Breast epithelium (tissue), 4 donors: ENCODE results near the gene CDCP2. TPM values are rescaled to one million over a fixed set of nuclear protein-coding genes. Genes with fewer than 3 reads are reported as not detected.

Experiments
- DNase-seq, 2 donors: peaks; one replicate each; pipeline ENCODE4 v3.0.0-alpha.2; 2019; ENCODE audit warnings: low spot score in 2 of 2
- H3K27ac ChIP-seq, 2 donors: fragments of 200-600 bp; sonication (generic) in 1 of 2; one replicate each; pipeline ENCODE4 v1.5.1; 2016 to 2019; ENCODE audit warnings: mild to moderate bottlenecking in 1 of 2
- H3K27me3 ChIP-seq, 2 donors: fragments of 200-600 bp; sonication (generic) in 1 of 2; one replicate each; pipeline versions ENCODE4 v1.5.1 to v1.6.0; 2017 to 2019; ENCODE audit warnings: control low read depth in 1 of 2, mild to moderate bottlenecking in 1 of 2
- H3K36me3 ChIP-seq: fragments of 200-600 bp; one replicate; pipeline ENCODE4 v1.5.1; 2019
- H3K4me1 ChIP-seq, 2 donors: fragments of 200-600 bp; sonication (generic); one replicate each; pipeline ENCODE4 v1.5.1; 2016 to 2019; ENCODE audit warnings: control low read depth in 1 of 2
- H3K4me3 ChIP-seq, 3 donors: fragments of 200-600 bp; sonication (generic); 1 replicate in 2 of 3; 2 replicates in 1 of 3; pipeline ENCODE4 v1.5.1; 2016 to 2019; ENCODE audit warnings: mild to moderate bottlenecking in 3 of 3, moderate library complexity in 2 of 3
- H3K9me3 ChIP-seq, 2 donors: fragments of 200-600 bp; sonication (generic) in 1 of 2; one replicate each; pipeline ENCODE4 v1.5.1; 2016 to 2019; ENCODE audit warnings: control low read depth in 1 of 2
- POLR2A ChIP-seq: fragments of 450-650 bp; IDR thresholded peaks from one replicate; pipeline ENCODE4 v1.6.1; 2016; ENCODE audit warnings: antibody characterized with exemption, mild to moderate bottlenecking, moderate library complexity
- POLR2AphosphoS5 ChIP-seq, 3 donors: sonication (generic); formaldehyde crosslinking; IDR thresholded peaks; one replicate each; pipeline ENCODE4 v1.6.1; 2017; ENCODE audit warnings: antibody characterized with exemption in 3 of 3
- intact Hi-C: fragments of 100-400 bp; cut with DNase I; formaldehyde crosslinking; loops from one replicate; pipeline ENCODE4 v1.15.1; 2023; ENCODE audit warnings: low total_unique reads
- total RNA-seq, 3 donors: library from RNA; depleted of rRNA; stranded (reverse); fragments of >200 nt; gene quantifications; one replicate each; pipeline ENCODE4 v1.1.0, GENCODE V29; 2016
- TF ChIP-seq, protein P1 (sequence below), 3 donors: fragments of 450-650 bp; IDR thresholded peaks; one replicate each; pipeline ENCODE4 v1.5.1; 2016 to 2017; ENCODE audit warnings: antibody characterized with exemption in 3 of 3, mild to moderate bottlenecking in 3 of 3, moderate library complexity in 3 of 3

The CDCP2 gene
- total RNA-seq, 3 donors from 2014 or later = 1.3 TPM; not detected in 2

DNA sequence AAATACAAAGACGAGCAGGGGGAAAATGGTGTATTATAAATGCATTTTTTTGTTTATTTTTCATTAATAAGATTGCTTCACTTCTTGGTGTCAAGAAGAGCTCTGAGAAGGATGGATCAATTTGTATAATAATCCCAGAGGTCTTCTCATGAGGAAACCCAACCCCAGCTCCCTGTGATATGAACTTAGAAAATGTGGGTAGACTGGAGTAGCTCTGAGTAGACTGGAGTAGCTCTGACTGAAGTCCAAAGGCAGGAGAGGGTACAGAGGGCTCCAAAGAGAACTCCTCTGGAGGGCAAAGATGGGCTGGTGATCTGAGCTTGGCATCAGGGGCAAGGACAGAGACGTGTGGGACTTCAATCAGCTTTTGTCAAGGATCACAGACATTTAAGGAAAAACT is 21.4 kb downstream of the CDCP2 start:
- Histone ChIP-seq H3K27me3 (no peaks in the 10 kb centered on the region), H3K9me3 (no peaks in the 10 kb centered on the region), H3K27ac (no peak overlapping the region), H3K4me3 (no peak overlapping the region), H3K36me3 (no peaks in the 10 kb centered on the region), H3K4me1 (no peaks in the 10 kb centered on the region)
- TF ChIP-seq POLR2AphosphoS5 (IDR thresholded peaks at IDR 0.05) (no peak), POLR2A (no peak)
- TF ChIP-seq, protein P1, sequence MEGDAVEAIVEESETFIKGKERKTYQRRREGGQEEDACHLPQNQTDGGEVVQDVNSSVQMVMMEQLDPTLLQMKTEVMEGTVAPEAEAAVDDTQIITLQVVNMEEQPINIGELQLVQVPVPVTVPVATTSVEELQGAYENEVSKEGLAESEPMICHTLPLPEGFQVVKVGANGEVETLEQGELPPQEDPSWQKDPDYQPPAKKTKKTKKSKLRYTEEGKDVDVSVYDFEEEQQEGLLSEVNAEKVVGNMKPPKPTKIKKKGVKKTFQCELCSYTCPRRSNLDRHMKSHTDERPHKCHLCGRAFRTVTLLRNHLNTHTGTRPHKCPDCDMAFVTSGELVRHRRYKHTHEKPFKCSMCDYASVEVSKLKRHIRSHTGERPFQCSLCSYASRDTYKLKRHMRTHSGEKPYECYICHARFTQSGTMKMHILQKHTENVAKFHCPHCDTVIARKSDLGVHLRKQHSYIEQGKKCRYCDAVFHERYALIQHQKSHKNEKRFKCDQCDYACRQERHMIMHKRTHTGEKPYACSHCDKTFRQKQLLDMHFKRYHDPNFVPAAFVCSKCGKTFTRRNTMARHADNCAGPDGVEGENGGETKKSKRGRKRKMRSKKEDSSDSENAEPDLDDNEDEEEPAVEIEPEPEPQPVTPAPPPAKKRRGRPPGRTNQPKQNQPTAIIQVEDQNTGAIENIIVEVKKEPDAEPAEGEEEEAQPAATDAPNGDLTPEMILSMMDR (IDR thresholded peaks at IDR 0.05) = no peak
- intact Hi-C loops = no loop called here
- DNase-seq = no peak

DNA sequence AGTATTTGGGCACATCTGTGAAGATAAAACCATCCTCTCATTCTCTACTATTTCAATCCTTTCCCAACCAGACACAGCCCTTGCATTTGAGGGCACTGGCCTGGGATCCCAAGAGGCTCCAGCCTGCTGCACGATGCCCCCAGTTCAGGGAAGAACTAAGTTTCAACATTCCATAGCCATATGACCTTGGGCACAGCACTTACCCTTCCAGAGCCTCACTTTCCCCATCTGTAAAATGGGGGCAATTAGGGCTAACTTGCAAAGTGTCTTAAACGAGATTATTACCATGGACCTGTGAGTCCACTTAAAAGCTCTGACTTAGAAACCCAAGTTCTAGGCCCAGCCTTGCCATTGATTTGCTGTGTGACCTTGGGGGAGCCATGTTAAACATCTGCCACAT is 22.9 kb downstream of the CDCP2 start:
- no peaks in the 10 kb centered on the region for H3K9me3 ChIP-seq
- no peaks in the 10 kb centered on the region for H3K4me1 ChIP-seq
- TF ChIP-seq POLR2A (no peak), POLR2AphosphoS5 (IDR thresholded peaks at IDR 0.05) (no peak)
- TF ChIP-seq, protein P1 (IDR thresholded peaks at IDR 0.05) = no peak
- H3K36me3 ChIP-seq = no peaks in the 10 kb centered on the region
- intact Hi-C loops = loop anchor here (10.0 kb wide), 1 partner anchor 365 kb away; no protein-coding TSS in a partner anchor
- H3K4me3 ChIP-seq = no peak overlapping the region
- H3K27ac ChIP-seq = no peak overlapping the region
- no peaks in the 10 kb centered on the region for H3K27me3 ChIP-seq
- no peak for DNase-seq

DNA sequence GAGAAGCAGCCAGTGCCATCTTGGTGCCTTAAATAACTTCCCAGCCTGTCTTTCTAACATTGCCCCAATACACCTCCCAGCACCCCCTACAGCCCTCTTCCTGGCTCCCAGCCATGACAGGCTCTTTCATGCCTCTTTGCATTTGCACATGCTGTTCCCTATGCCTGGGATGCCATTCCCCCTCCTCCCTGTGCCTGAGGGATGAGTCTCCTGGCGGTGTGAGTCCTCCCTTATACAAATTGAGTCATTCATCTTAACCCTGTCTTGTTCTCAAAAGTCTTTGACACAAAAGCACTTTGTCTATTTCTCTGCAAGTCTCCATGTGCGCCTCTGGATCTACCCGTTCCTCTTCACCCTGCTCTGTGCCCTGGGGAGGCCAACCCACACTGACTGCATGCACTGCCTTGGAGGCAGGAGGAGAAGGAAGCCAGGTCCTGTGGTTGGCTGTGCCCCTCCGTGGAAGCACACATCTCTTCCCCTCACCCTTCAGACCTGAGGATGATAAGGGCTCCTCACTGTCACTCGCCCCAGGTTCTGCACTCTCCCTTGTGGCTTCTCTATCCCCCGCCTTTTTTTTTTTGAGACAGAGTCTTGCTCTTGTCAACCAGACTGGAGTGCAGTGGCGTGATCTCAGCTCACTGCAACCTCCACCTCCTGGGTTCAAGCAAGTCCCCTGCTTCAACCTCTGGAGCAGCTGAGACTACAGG is 25.1 kb downstream of the CDCP2 start:
- no peaks in the 10 kb centered on the region for H3K9me3 ChIP-seq
- no peaks in the 10 kb centered on the region for H3K4me1 ChIP-seq
- no peaks in the 10 kb centered on the region for H3K36me3 ChIP-seq
- TF ChIP-seq POLR2A = no peak
- DNase-seq = no peak
- intact Hi-C loops = loop anchor here (10.0 kb wide), 1 partner anchor 367 kb away; no protein-coding TSS in a partner anchor
- no peaks in the 10 kb centered on the region for H3K27me3 ChIP-seq
- H3K4me3 ChIP-seq = no peak overlapping the region
- H3K27ac ChIP-seq = no peak overlapping the region

DNA sequence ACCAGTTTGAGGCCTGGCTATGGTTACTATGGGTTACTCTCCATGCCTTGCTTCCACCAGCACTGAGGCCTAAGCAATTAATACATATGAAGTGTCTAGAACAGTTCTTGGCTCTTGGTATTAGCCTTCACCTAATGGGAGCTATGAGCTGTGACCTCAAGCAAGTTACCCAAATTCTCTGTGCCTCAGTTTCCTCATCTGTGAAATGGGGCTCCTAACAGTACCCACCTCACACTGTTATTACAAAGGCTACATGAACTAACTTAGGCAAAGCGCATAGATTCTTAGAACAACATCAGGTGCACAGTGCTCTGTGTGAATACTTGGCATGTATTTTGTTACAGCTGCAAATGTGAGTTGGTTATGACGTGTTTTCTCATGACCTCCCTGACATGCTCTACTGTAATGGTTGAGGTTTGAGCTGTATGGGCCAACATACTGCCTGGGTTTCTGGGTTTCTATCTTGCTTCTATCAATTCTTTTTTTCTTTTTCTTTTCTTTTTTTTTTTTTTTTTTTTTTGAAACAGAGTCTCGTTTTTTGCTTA is 26.5 kb downstream of the CDCP2 start:
- Histone ChIP-seq H3K27me3 (no peaks in the 10 kb centered on the region), H3K9me3 (no peaks in the 10 kb centered on the region), H3K4me3 (no peak overlapping the region), H3K4me1 (no peaks in the 10 kb centered on the region), H3K36me3 (no peaks in the 10 kb centered on the region), H3K27ac (no peak overlapping the region)
- intact Hi-C loops = loop anchor here (10.0 kb wide), 1 partner anchor 368 kb away; no protein-coding TSS in a partner anchor
- TF ChIP-seq POLR2A = no peak
- TF ChIP-seq POLR2AphosphoS5 (IDR thresholded peaks at IDR 0.05) = no peak
- TF ChIP-seq, protein P1 (IDR thresholded peaks at IDR 0.05) = no peak
- DNase-seq = no peak

DNA sequence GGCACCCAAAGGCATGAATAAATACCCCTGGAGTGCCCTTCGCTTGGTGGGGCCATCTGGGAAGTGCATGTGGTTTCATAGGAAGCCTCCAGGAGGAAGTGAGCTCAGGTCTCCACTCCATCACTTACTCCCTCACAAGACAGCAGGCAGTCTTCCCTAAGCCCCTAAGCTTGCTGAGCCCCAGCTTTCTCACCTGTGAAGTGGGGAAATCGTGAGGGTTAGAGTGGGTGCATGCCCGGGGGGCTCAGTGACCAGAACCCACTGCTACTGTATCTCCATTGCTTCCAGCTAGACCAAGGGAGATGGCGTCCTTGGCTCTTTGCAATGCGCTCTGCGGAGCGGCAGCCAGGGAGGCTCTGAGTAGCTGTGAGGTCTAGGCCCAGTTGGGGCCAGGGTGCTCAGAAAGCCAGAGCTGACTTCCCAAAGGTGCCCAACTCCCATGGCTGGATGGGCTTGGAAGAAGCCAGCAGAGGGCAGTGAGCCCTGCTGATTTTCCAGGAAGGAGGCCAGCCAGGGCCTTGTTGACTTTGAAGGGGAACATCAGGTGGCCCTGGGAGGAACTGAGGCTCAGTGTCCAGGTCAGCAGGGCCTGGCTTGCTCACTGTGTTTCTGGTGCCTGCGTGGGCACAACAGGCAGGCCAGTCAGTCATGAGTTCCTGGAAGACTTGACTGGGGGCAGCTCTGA is 27.3 kb downstream of the CDCP2 start:
- H3K36me3 ChIP-seq = no peaks in the 10 kb centered on the region
- H3K27me3 ChIP-seq = no peaks in the 10 kb centered on the region
- H3K9me3 ChIP-seq = no peaks in the 10 kb centered on the region
- no peak for TF ChIP-seq POLR2AphosphoS5 (IDR thresholded peaks at IDR 0.05)
- TF ChIP-seq, protein P1 (IDR thresholded peaks at IDR 0.05) = peak in 1 of 3 donors; percentile 31
- intact Hi-C loops = loop anchor here (10.0 kb wide), 1 partner anchor 369 kb away; no protein-coding TSS in a partner anchor
- DNase-seq = no peak
- no peak overlapping the region for H3K4me3 ChIP-seq
- H3K27ac ChIP-seq = no peak overlapping the region
- peaks cover 0 to 4% of the 10 kb centered on the region in 2 donors for H3K4me1 ChIP-seq
